ENCODE results near the gene CLDN4.
"Not testable (repeated sequence)": the region's sequence is repeated elsewhere in the genome, so short reads cannot be mapped to it uniquely, and the experiment has no call there.

Gene CLDN4

GRCh38 chr7:73823873-73824592 lies 6.8 kb upstream of the CLDN4 start:
- DNase-seq, result no peak

GRCh38 chr7:73824986-73825385 lies 5.8 kb upstream of the CLDN4 start:
- no peak for DNase-seq

- DNase-seq, result no peak
Observed at GRCh38 chr7:73827567-73828106, 3.2 kb upstream of the CLDN4 start.

GRCh38 chr7:73828107-73828803 lies 2.5 kb upstream of the CLDN4 start:
- DNase-seq, result peak; percentile 38

- DNase-seq, result no peak
Observed at GRCh38 chr7:73828972-73829371, 1.8 kb upstream of the CLDN4 start.

GRCh38 chr7:73829505-73829904 lies 1.3 kb upstream of the CLDN4 start:
- DNase-seq, result no peak

- DNase-seq, result no peak
Observed at GRCh38 chr7:73829921-73830680, 695 bp upstream of the CLDN4 start.

GRCh38 chr7:73831584-73831833 lies 713 bp downstream of the CLDN4 start:
- DNase-seq, result no peak

- no peak for DNase-seq
Observed at GRCh38 chr7:73831834-73832651, 1.2 kb downstream of the CLDN4 start.

- DNase-seq, result no peak
Observed at GRCh38 chr7:73832806-73833205, 2.0 kb downstream of the CLDN4 start.

- DNase-seq, result no peak
Observed at GRCh38 chr7:73833251-73833919, 2.6 kb downstream of the CLDN4 start.

- DNase-seq, result no peak
Observed at GRCh38 chr7:73834626-73835191, 3.9 kb downstream of the CLDN4 start.

GRCh38 chr7:73837167-73837566 lies 6.4 kb downstream of the CLDN4 start:
- DNase-seq, result not testable (repeated sequence)

GRCh38 chr7:73838642-73839041 lies 7.8 kb downstream of the CLDN4 start:
- no peak for DNase-seq

- DNase-seq, result no peak
Observed at GRCh38 chr7:73839290-73839689, 8.5 kb downstream of the CLDN4 start.

GRCh38 chr7:73839743-73840714 lies 9.2 kb downstream of the CLDN4 start:
- DNase-seq, result no peak

- DNase-seq, result no peak
Observed at GRCh38 chr7:73840715-73841379, 10.1 kb downstream of the CLDN4 start.

GRCh38 chr7:73841689-73842066 lies 10.9 kb downstream of the CLDN4 start:
- DNase-seq, result no peak

- peak; percentile 93 for DNase-seq
Observed at GRCh38 chr7:73842067-73842976, 11.5 kb downstream of the CLDN4 start, which contains the start of gene METTL27. Gene METTL27 (minus strand): TSS chr7:73842516. CDS start chr7:73842140, 376 bp downstream.
